Aorta (tissue), 5 donors: ENCODE results near the gene LRRC8D. TPM values are rescaled to one million over a fixed set of nuclear protein-coding genes. Genes with fewer than 3 reads are reported as not detected.

Experiments used
- ATAC-seq: fragments of 200-7000 bp; cut with Tn5 transposase; one replicate; pipeline ENCODE4 v1.9.1; 2022; ENCODE audit warnings: moderate library complexity; ENCODE audit not compliant: low FRiP score
- DNase-seq, 2 donors: peaks; one replicate each; pipeline ENCODE4 v3.0.0-alpha.2; 2020
- H3K27ac ChIP-seq, 2 donors: one replicate each; pipeline ENCODE4 v1.5.1; 2013; ENCODE audit warnings: low read length in 2 of 2, mild to moderate bottlenecking in 2 of 2, moderate library complexity in 2 of 2, control low read depth in 1 of 2, inconsistent platforms in 1 of 2, low read depth in 1 of 2
- H3K27me3 ChIP-seq, 2 donors: one replicate each; pipeline ENCODE4 v1.6.1; 2013; ENCODE audit warnings: control low read depth in 1 of 2, low read length in 1 of 2, mild to moderate bottlenecking in 1 of 2, moderate library complexity in 1 of 2; ENCODE audit not compliant: insufficient read depth in 2 of 2, control insufficient read depth in 1 of 2
- H3K36me3 ChIP-seq, 2 donors: one replicate each; pipeline ENCODE4 v1.6.1; 2013; ENCODE audit warnings: control low read depth in 1 of 2, low read length in 1 of 2, mild to moderate bottlenecking in 1 of 2; ENCODE audit not compliant: insufficient read depth in 2 of 2, control insufficient read depth in 1 of 2
- H3K4me1 ChIP-seq, 2 donors: one replicate each; pipeline ENCODE4 v1.6.1; 2013; ENCODE audit warnings: low read length in 2 of 2, control low read depth in 1 of 2, mild to moderate bottlenecking in 1 of 2, moderate library complexity in 1 of 2; ENCODE audit not compliant: insufficient read depth in 2 of 2, control insufficient read depth in 1 of 2
- H3K4me3 ChIP-seq, 2 donors: one replicate each; pipeline ENCODE4 v1.5.1; 2013; ENCODE audit warnings: low read length in 2 of 2, control low read depth in 1 of 2, mild to moderate bottlenecking in 1 of 2
- H3K9me3 ChIP-seq: one replicate; pipeline ENCODE4 v1.6.1; 2013; ENCODE audit warnings: mild to moderate bottlenecking, low read length; ENCODE audit not compliant: control insufficient read depth
- WGBS, 2 donors: extraction: QIAGEN DNeasy Blood & Tissue Kit; methylation state at CpG; one replicate each; pipeline ENCODE4 v1.1.7; 2013; 5-methylcytosine and 5-hydroxymethylcytosine counted together
- intact Hi-C, 2 donors: fragments of 100-400 bp; cut with DNase I; formaldehyde crosslinking; loops; one replicate each; pipeline versions ENCODE4 v1.14.2 to v1.15.0; 2022
- polyA plus RNA-seq, 2 donors: library from polyadenylated mRNA; stranded (reverse); fragments of 200-250 nt; gene quantifications; one replicate each; pipeline ENCODE4 v1.2.3, GENCODE V29; 2013
- total RNA-seq, 2 donors: library from RNA; stranded (reverse); fragmentation: NEBNext Ultra II Directional; extraction: Animal tissue kit (Norgen Biotek cat#: 25700); gene quantifications; one replicate each; pipeline ENCODE4 v1.2.1, GENCODE V29; 2021
- donor health status: healthy with polysubstance abuse.
- donor health status: Bipolar disorder and iron deficiency.
- donor health status: DM: no; HTN: no; CAD: no.
- donor health status: DM: no; HTN: no; CAD: no.
- donor health status: DM: yes; HTN: yes; CAD: no.

LRRC8D gene
- total and polyA plus RNA-seq, 4 donors, result 0.38 to 10.3 (median 4.0) TPM

DNA sequence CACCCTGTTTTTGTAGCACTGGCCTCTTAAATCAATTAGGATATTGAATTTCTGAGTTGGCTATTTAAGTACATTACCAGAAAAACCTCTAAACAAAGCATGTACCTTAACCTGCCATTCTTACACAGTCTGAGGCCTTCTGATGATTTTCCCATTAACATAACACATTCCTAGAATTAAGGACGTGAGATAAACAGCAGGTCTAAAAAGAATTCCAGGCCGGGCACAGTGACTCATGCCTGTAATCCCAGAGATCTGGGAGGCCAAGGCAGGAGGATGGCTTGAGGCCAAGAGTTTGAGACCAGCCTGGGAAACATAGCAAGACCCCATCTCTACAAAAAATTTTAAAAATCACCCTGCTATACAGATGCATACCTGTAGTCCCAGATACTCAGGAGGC, 18.0 kb upstream of the LRRC8D start:
- H3K4me3 ChIP-seq, result no peak overlapping the region
- intact Hi-C loops, result no loop called here
- ATAC-seq (no peak), DNase-seq (no peak)
- no peaks in the 10 kb centered on the region for H3K4me1 ChIP-seq
- H3K27me3 ChIP-seq, result no peaks in the 10 kb centered on the region
- 29 to 43% methylated on average over 2 of the region's 2 CpGs for WGBS, 2 donors
- no peaks in the 10 kb centered on the region for H3K36me3 ChIP-seq
- no peak overlapping the region for H3K27ac ChIP-seq
- H3K9me3 ChIP-seq, result no peaks in the 10 kb centered on the region

DNA sequence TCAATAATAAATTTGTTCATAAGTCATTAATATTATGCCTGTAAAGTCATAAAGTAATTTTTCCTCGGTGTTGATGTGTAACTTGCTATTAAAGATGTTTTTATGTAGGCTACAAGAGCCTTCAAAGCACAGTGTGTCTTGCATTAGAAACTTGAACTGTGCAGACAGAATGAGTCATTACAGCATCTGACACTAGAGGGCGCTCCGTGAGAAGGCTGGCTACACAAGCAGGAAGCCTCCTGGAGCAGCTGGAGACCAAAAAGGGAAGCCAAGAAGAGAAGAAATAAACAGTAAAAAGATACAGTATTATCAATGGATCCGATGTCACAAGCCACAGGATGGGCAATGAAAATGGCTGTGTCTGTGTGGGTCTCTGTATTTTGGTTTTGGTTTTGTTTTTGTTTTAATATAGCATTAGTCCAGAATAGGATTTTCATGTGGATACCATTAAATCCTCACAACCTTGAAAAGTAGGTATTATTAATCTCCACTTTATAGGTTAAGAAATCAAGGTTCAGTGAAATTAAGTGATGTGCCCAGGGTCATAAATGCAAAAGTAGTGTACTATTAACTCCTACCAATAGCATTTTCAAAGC, 16.1 kb upstream of the LRRC8D start:
- Histone ChIP-seq H3K27me3 (peaks cover 0 to 3% of the 10 kb centered on the region in 2 donors), H3K4me3 (no peak overlapping the region), H3K9me3 (no peaks in the 10 kb centered on the region), H3K27ac (no peak overlapping the region), H3K4me1 (no peaks in the 10 kb centered on the region), H3K36me3 (no peaks in the 10 kb centered on the region)
- ATAC-seq (peak; percentile 82), DNase-seq (peak; percentile 87 to 91)
- intact Hi-C loops, result loop anchor here (1.0 kb wide), 1 partner anchor 183 kb away; no protein-coding TSS in a partner anchor
- 0% methylated on average over 4 of the region's 4 CpGs for WGBS, 2 donors

DNA sequence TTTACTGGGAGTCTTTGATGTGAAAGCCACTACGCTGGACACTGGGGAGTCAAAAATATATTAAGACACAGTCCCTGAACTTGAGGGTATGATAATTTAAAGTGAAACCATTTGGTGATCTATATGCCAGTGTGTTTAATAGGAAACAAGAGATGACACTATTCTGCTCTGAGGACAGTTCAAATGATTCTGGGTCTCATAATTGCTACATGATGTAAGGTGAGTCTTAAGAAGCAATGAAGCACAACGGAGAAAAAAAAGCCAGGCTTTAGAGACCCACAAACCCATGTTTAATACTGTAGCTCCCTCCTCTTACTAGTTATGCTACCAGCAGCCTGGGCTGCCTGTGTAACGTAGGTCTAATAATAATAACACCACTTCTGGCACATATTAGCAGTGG, 14.2 kb upstream of the LRRC8D start:
- H3K27me3 ChIP-seq, result peaks cover 0 to 3% of the 10 kb centered on the region in 2 donors
- DNase-seq, result no peak
- H3K27ac ChIP-seq, result no peak overlapping the region
- no peaks in the 10 kb centered on the region for H3K36me3 ChIP-seq
- no peak overlapping the region for H3K4me3 ChIP-seq
- no peaks in the 10 kb centered on the region for H3K9me3 ChIP-seq
- WGBS, 2 donors, result 67 to 75% methylated on average over 3 of the region's 3 CpGs
- H3K4me1 ChIP-seq, result no peaks in the 10 kb centered on the region
- ATAC-seq, result no peak
- intact Hi-C loops, result no loop called here

DNA sequence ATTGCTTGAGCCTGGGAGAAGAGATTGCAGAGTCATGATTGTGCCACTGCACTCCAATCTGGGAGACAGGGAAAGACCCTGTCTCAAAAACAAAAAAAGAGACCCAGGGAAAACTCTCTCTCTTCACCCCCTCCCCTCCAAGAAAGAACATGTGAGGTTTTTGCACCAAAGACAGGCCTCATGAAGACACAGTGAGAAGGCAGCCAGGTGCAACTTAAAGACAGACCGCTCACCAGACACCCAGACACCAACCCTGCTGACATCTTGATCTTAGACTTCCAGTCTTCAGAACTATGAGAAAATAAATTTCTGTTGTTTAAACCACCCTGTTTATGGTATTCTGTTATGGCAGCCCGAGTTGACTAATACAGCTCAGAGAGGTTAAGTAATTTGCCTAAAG, 13.3 kb upstream of the LRRC8D start:
- Histone ChIP-seq H3K4me3 (no peak overlapping the region), H3K4me1 (no peaks in the 10 kb centered on the region), H3K36me3 (no peaks in the 10 kb centered on the region), H3K27me3 (peaks cover 0 to 3% of the 10 kb centered on the region in 2 donors), H3K27ac (no peak overlapping the region), H3K9me3 (no peaks in the 10 kb centered on the region)
- no peak for ATAC-seq
- intact Hi-C loops, result no loop called here
- WGBS, 2 donors, result 78 to 85% methylated on average over 2 of the region's 2 CpGs
- DNase-seq, result no peak

DNA sequence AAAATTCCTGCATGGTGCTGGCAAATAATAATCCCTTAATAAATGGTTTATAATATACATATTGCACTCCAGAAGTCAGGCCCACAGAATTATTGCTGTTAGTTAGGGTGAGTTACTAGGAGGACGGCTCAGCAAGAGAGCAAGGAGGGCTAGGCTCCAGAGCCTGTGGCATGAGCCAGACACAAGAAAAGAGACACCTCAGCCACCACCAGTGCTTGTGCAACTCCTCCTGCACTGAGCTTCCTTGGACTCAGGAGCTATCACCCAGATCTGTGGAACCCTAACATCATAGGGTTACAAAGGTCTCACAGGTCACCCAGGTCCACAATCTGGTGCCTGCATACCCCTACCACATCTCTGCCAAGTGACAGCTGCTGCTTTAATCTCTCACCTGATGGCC, 12.8 kb upstream of the LRRC8D start:
- no peaks in the 10 kb centered on the region for H3K36me3 ChIP-seq
- no peak overlapping the region for H3K4me3 ChIP-seq
- no peak overlapping the region for H3K27ac ChIP-seq
- no peak for ATAC-seq
- WGBS, 2 donors, result 71 to 74% methylated on average over 1 of the region's 1 CpG
- H3K4me1 ChIP-seq, result no peaks in the 10 kb centered on the region
- intact Hi-C loops, result no loop called here
- DNase-seq, result no peak
- H3K9me3 ChIP-seq, result no peaks in the 10 kb centered on the region
- H3K27me3 ChIP-seq, result peaks cover 0 to 3% of the 10 kb centered on the region in 2 donors

DNA sequence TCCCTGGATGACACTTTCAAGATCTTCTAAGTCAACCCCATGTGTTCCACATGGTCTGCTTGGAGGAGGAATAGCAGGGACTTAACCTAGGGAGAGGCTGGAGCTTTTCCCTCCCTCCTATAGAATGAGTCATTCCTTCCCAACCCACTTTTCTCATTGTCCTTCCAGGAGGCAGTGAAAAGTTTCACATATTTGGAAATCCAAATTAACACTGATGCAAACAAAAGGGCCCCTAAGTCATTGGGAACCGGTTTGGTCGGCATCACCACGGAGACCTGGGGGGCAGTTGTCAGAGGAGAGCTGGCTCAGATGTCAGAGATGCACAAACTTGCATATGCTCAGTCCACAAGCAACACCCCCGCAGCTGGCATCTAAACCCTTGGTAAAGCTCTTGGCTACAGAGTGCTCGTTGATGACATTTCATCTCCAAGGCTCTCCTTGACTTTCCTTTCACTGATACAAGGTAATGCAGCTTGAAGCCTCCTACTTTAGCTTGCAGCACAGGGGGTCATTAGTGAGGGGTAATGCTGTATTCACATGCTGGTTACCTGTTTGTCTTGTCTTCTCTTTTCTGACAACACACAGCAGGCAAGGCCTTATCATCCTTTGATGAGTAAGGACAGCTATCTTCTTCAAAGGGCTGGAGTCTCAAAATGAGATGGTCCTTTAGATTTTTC, 12.3 kb upstream of the LRRC8D start:
- WGBS, 2 donors, result 39 to 40% methylated on average over 5 of the region's 5 CpGs
- Histone ChIP-seq H3K4me3 (no peak overlapping the region), H3K27me3 (peaks cover 0 to 3% of the 10 kb centered on the region in 2 donors), H3K36me3 (no peaks in the 10 kb centered on the region), H3K27ac (no peak overlapping the region), H3K4me1 (no peaks in the 10 kb centered on the region), H3K9me3 (no peaks in the 10 kb centered on the region)
- DNase-seq (no peak), ATAC-seq (no peak)
- intact Hi-C loops, result no loop called here

DNA sequence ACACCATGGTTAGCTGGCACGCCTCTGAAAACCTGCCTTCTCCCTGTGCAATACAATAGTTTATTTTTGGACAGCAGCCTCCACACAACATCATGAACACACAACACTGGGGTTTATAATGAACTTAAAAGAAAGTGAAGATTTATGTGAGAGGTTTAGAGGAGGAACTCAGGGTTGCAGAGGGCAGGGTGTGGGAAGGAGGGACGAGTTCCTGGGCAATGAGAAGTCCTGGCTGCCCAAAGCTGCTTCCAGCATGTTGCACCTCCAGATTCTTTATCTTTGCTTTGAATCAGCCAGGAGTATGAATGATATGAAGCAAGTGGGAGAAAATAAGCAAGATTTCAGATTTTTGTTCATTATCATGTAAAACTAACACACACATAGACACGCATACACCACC, 11.3 kb upstream of the LRRC8D start:
- H3K27me3 ChIP-seq, result peaks cover 0 to 3% of the 10 kb centered on the region in 2 donors
- intact Hi-C loops, result no loop called here
- no peak for ATAC-seq
- no peaks in the 10 kb centered on the region for H3K9me3 ChIP-seq
- H3K4me1 ChIP-seq, result no peaks in the 10 kb centered on the region
- H3K27ac ChIP-seq, result no peak overlapping the region
- no peak for DNase-seq
- WGBS, 2 donors, result 74 to 81% methylated on average over 3 of the region's 3 CpGs
- H3K36me3 ChIP-seq, result no peaks in the 10 kb centered on the region
- H3K4me3 ChIP-seq, result no peak overlapping the region

DNA sequence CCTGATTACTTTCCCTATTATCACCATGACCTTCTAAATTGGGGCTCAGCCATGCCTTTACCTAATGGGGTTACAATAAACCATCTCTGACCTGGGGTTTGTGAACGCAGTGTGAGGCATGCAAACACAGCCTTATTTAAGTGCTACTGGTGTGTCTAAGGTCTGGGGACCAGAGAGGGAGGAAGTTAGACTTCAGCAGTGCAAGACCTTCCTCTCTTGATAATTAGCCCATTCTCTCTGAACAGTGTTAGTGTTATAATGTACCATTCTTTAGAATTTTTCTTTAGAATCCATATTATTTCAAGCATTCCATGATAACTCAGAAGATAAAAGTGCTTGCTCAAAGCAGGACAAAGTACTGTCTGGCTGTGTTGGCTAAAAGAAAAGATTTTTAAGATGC, 10.5 kb upstream of the LRRC8D start:
- DNase-seq (no peak), ATAC-seq (no peak)
- Histone ChIP-seq H3K4me3 (no peak overlapping the region), H3K9me3 (no peaks in the 10 kb centered on the region), H3K4me1 (no peaks in the 10 kb centered on the region), H3K27me3 (peaks cover 0 to 3% of the 10 kb centered on the region in 2 donors), H3K27ac (no peak overlapping the region), H3K36me3 (no peaks in the 10 kb centered on the region)
- 46 to 54% methylated on average over 1 of the region's 1 CpG for WGBS, 2 donors
- intact Hi-C loops, result no loop called here

DNA sequence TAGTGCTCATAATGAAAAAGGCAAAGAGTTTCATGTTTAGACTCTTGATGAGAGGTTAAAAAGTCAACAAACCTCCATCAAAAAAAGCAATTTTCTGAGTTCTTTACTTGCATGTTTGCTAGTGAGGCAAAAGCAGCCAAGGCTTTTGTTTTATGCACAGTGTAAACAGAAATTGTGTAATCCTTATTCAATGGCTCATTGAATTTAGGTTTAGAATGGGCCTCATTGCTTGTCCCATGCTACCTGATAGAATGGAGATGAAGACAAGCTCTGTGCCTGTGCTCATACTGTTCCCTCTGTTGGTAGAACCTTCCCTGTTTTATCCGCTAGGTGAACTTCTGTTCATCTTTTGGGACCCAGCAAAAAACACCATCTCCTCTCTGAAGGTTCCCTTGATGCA, 10.0 kb upstream of the LRRC8D start:
- DNase-seq (no peak), ATAC-seq (no peak)
- Histone ChIP-seq H3K27me3 (peaks cover 0 to 3% of the 10 kb centered on the region in 2 donors), H3K27ac (no peak overlapping the region), H3K4me3 (no peak overlapping the region), H3K36me3 (no peaks in the 10 kb centered on the region), H3K9me3 (no peaks in the 10 kb centered on the region), H3K4me1 (no peaks in the 10 kb centered on the region)
- WGBS, 2 donors, result 95 to 97% methylated on average over 1 of the region's 1 CpG
- intact Hi-C loops, result no loop called here
